CD4-positive, alpha-beta T cell treated with Interferon gamma for 1 hour (primary cell): Measurements from ENCODE around the gene DMBT1.
A peak's percentile ranks its signal among the peaks of the same experiment; 100 is the strongest.
"Not testable (repeated sequence)": the region's sequence is repeated elsewhere in the genome, so short reads cannot be mapped to it uniquely, and the experiment has no call there.

ENCODE experiments used
- DNase-seq: peaks from one replicate; pipeline ENCODE4 v3.0.0-alpha.2; 2020

The DMBT1 gene

DNA sequence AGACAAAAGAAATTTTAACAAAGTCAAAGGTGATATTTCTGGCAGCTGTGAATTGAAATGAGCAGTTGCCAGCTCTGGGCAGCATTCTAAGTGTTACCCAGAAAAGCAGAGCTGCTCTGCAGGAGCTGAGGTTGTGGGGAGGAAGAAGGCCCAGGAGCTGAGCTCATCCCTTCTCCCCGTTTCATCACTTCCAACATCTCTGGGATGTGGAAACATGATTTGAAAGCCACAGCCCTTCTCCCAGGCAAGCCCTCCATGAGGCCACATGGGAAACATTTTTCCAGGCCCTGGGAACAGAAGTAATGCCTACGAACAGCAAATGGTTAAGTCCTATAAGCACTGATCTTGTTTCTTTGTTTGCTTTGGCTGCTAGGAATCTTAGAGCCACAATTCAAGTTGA lies 10.9 kb upstream of the DMBT1 start:
- no peak for DNase-seq

DNA sequence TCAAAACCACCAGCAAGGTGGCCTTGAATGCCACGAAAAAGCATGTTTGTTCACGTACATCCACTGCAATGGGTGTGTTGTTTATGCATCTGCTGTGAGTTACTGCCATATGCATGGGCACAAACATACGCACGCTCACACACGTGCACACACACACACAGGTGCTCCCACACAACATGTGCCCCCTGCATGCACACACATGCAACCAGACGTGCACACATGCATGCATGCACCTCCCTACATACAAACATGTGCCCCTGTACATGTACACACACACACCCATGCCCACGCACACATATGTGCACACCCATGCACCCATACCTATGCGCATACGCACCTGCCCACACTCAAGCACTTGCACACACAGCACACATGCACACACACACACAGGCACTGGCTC lies 10.1 kb upstream of the DMBT1 start:
- no peak for DNase-seq

GRCh38 chr10:122550983-122551382 lies 9.6 kb upstream of the DMBT1 start:
- no peak for DNase-seq

GRCh38 chr10:122551450-122551849 lies 9.1 kb upstream of the DMBT1 start:
- peak; percentile 34 for DNase-seq

GRCh38 chr10:122553341-122553740 lies 7.2 kb upstream of the DMBT1 start:
- no peak for DNase-seq

GRCh38 chr10:122554131-122555036 lies 6.2 kb upstream of the DMBT1 start:
- DNase-seq, result no peak

- DNase-seq, result no peak
These were observed 5.1 kb upstream of the DMBT1 start for GRCh38 chr10:122555442-122555841.

- DNase-seq, result no peak
These were observed 3.0 kb upstream of the DMBT1 start for GRCh38 chr10:122557516-122557915.

- DNase-seq, result peak; percentile 11
These were observed 2.1 kb upstream of the DMBT1 start for GRCh38 chr10:122558452-122558851.

GRCh38 chr10:122559228-122559627 lies 1.3 kb upstream of the DMBT1 start:
- no peak for DNase-seq

GRCh38 chr10:122561212-122561611 lies 658 bp downstream of the DMBT1 start:
- no peak for DNase-seq

- no peak for DNase-seq
These were observed 1.2 kb downstream of the DMBT1 start for GRCh38 chr10:122561792-122562191.

DNA sequence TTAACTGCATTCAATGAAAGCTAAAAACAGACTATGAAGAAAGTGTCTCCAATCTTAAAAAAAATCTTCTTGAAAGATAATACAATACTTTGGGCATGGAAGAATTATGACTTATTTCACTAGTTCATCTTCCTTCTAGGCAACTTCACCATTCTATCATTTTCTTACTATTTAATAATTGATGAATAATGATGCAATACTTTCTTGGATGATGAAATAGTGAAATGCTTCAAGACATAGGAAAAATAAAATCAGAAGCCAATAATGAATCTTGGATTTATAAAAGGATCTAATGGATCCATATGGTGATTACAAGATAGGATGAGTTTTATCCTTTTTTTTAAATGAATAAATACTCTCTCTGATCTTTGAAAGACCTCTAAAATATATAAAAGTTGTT lies 4.4 kb downstream of the DMBT1 start:
- no peak for DNase-seq

- peak; percentile 42 for DNase-seq
These were observed 5.2 kb downstream of the DMBT1 start for GRCh38 chr10:122565766-122566206.

- no peak for DNase-seq
These were observed 6.1 kb downstream of the DMBT1 start for GRCh38 chr10:122566632-122567031.

DNA sequence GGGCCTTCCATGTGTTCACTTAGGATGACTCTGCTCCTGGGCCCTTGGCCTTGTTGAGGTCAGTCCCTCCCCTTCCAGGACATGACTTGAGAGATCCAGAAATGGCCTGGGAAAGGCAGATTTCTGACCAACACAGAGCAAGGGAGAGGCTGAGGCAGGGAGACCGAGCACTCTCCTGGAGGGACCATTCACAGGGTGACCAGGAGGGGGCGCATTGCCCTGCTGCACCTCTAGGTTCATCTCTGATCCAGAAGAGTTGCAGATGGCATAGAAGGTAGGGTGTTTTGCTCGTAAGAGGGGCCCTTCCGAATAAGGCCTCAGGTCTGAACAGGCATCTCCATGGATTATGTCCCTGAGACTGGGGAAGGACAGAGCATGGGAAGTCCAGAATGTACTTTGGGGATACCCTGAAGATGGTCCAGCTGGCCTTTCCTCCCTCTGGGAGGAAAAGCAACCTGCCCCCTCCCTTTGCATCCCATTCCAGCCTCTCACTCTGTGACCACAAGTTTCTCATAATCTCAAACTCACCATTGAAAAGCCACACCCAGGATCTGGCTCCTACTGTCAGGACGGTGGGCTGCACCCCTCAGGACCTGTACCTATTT lies 6.6 kb downstream of the DMBT1 start:
- no peak for DNase-seq

- no peak for DNase-seq
These were observed 8.0 kb downstream of the DMBT1 start for GRCh38 chr10:122568551-122568950.

GRCh38 chr10:122570920-122571319 lies 10.4 kb downstream of the DMBT1 start:
- no peak for DNase-seq

DNA sequence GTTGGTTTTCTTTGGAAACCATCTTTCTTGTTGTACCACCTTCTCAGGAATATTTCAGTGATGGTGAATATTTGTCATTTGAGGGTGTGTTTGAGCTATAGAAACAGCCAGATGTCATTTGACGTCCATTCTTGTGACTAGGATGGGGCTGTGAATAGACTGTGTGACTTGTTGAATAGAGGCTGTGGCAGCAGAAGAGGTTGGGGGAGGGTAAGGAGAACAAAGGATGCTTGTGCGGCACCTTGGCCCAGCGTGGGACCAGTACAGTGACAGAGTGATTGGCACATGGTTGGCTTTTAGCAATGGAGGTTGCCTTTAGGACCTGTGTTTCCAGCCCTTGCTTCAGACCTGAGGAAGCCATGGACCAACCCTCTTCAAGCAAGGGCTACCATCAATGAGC lies 11.3 kb downstream of the DMBT1 start:
- no peak for DNase-seq

- DNase-seq, result no peak
These were observed 15.2 kb downstream of the DMBT1 start for GRCh38 chr10:122575776-122576175.

DNA sequence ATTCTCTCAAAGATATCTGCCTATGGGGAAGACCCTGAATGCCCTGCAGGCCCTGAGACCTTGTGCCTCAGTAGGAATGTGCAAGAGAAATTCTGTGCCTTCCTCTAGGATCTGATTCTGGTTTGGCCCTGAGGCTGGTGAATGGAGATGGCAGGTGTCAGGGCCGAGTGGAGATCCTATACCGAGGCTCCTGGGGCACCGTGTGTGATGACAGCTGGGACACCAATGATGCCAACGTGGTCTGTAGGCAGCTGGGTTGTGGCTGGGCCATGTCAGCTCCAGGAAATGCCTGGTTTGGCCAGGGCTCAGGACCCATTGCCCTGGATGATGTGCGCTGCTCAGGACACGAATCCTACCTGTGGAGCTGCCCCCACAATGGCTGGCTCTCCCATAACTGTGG lies 15.7 kb downstream of the DMBT1 start:
- DNase-seq, result no peak

GRCh38 chr10:122577311-122577885 lies 16.8 kb downstream of the DMBT1 start:
- no peak for DNase-seq

DNA sequence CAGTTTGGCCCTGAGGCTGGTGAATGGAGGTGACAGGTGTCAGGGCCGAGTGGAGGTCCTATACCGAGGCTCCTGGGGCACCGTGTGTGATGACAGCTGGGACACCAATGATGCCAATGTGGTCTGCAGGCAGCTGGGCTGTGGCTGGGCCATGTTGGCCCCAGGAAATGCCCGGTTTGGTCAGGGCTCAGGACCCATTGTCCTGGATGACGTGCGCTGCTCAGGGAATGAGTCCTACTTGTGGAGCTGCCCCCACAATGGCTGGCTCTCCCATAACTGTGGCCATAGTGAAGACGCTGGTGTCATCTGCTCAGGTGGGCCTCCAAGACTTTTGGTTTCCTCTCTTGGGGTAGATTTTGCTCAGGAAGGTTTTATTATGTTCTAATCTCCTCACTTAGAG lies 25.5 kb downstream of the DMBT1 start:
- not testable (repeated sequence) for DNase-seq
